Measurements from ENCODE around the gene NME3.
"Not testable (repeated sequence)": the region's sequence is repeated elsewhere in the genome, so short reads cannot be mapped to it uniquely, and the experiment has no call there.

NME3 gene

GRCh38 chr16:1745900-1746692 lies 25.2 kb downstream of the NME3 start:
- no peak for DNase-seq

- DNase-seq: no peak
Measured at GRCh38 chr16:1745181-1745899, 26.0 kb downstream of the NME3 start.

DNA sequence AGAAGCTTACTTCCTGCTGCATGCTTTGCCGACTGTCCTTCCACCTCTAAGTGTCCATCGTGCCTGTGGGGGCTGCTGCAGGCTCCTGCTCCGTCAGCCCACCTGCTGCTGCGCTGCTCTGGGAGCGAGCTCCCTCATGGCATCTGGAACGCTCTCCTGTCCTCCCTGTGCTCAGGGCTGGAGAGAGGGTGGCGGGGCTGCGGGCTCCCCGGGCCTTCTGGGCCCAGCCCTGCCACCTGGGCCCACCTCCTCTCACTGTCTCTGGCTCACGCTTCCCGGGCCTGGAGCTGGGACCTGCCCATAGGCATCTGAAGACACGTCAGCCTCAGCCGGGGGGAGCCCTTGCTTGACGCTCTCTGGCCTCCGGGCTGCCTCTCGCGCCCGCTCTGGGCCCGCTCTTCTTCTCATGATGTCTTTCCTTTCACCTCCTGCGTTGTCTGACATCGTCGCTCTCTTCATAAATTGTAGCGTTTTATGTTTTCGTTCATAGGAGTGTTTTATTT lies 27.0 kb downstream of the NME3 start:
- no peak for DNase-seq

- DNase-seq: no peak
Measured at GRCh38 chr16:1743376-1744337, 27.7 kb downstream of the NME3 start.

GRCh38 chr16:1741553-1742165 lies 29.7 kb downstream of the NME3 start:
- no peak for DNase-seq

DNA sequence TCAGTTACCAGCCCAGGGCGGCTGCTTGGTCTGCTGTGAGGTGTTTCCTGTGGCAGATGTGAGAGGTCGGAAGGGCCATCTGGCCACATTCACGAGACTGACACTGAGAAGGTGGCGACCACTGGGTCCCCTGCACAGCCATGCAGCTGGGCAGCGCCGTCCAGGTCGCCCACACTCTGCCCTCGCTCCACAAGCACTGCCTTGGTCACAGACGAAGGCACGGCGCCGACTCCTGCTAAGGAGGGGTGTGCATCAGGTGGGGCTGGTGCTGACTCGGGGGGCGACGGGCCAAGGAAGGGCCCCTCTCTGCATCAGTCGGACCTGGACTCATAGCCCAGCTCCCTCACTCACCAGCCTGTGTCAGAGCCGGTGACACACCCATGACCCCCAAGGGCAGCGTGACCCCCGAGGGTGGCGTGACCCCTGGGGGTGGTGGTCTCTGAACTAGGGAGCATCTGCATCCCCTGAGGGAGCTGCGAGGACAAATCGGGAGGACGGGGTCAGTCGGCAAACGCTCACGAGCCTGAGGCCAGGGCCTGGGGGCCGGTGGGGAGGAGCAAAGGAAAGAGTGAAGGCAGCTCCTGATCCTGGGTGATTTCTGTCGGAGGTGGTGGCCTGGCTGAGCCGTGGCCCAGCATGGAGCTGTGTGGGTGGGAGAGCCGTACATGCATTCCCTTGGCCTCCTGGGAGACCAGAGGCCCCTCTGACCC lies 30.4 kb downstream of the NME3 start:
- no peak for DNase-seq

DNA sequence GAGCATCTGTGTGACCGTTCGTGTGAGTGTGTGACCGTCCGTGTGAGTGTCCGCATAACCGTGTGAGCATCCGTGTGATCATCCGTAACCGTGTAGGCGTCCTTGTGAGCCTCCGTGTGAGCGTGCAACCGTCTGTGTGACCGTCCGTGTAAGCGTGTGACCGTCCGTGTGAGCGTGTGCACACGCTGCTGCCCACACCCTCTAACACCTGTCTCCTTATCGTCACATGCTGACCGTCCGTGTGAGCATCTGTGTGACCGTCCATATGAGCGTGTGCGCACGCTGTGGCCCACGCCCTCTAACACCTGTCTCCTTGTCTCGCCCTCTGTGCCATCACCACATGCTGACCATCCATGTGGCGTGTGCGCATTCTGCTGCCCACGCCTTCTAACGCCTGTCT lies 31.1 kb downstream of the NME3 start:
- no peak for DNase-seq

- DNase-seq: no peak
Measured at GRCh38 chr16:1734816-1735215, 36.5 kb downstream of the NME3 start.

GRCh38 chr16:1734123-1734522 lies 37.2 kb downstream of the NME3 start:
- DNase-seq: no peak

- DNase-seq: not testable (repeated sequence)
Measured at GRCh38 chr16:1732551-1732987, 38.8 kb downstream of the NME3 start.

- DNase-seq: no peak
Measured at GRCh38 chr16:1732071-1732470, 39.3 kb downstream of the NME3 start.

DNA sequence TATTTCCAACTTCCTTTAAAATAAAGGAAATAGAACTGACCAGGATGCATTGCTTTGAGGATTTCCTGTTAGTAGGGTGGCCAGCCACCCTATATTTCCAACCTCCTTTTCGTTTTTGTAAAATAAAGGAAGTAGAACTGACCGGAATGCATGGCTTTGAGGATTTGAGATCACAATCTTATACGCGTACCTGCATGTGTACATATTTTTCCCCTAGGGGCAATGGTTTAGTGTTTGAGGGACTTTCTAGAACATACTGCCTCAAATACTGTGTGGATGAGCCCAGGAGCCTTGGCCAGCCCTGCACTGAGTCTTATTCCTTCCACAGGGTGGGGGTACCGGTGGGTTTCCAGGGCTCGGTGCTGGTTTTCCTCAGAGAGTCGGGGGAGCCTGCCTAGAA lies 39.7 kb downstream of the NME3 start:
- no peak for DNase-seq

DNA sequence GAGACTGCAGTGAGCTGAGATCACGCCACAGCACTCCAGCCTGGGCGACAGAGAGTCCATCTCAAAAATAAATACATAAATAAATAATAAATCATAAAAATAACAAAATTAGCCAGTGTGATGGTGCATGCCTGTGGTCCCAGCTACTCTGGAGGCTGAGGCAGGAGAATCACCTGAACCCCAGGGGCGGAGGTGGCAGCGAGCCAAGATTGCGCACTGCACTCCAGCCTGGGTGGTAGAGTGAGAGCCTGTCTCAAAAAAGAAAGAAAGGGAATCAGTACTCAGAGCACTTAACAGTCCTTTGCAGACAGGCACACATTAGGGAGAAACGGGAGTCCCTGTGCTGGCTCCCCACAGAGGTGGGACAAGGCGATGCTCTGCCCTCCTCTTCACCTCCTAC lies 40.3 kb downstream of the NME3 start:
- no peak for DNase-seq

DNA sequence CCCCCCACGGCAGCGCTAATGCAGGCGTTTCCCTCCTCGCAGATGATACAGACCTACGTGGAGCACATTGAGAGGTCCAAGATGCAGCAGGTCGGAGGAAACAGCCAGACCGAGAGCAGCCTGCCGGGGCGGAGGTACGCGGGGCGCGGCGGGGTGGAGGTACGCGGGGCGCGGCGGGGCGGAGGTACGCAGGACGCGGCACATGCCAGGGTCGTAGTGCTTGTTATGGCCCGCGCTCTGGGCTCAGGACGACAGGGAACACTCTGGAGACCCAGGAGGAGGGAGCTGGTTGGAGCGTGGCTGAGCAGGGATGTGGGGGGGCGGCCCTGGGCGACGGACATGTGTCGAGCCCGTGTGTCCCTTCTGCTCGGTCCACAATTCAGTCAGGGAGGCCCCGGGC lies 41.9 kb downstream of the NME3 start:
- no peak for DNase-seq

GRCh38 chr16:1729026-1729425 lies 42.3 kb downstream of the NME3 start:
- no peak for DNase-seq

GRCh38 chr16:1727651-1728624 lies 43.4 kb downstream of the NME3 start:
- no peak for DNase-seq

DNA sequence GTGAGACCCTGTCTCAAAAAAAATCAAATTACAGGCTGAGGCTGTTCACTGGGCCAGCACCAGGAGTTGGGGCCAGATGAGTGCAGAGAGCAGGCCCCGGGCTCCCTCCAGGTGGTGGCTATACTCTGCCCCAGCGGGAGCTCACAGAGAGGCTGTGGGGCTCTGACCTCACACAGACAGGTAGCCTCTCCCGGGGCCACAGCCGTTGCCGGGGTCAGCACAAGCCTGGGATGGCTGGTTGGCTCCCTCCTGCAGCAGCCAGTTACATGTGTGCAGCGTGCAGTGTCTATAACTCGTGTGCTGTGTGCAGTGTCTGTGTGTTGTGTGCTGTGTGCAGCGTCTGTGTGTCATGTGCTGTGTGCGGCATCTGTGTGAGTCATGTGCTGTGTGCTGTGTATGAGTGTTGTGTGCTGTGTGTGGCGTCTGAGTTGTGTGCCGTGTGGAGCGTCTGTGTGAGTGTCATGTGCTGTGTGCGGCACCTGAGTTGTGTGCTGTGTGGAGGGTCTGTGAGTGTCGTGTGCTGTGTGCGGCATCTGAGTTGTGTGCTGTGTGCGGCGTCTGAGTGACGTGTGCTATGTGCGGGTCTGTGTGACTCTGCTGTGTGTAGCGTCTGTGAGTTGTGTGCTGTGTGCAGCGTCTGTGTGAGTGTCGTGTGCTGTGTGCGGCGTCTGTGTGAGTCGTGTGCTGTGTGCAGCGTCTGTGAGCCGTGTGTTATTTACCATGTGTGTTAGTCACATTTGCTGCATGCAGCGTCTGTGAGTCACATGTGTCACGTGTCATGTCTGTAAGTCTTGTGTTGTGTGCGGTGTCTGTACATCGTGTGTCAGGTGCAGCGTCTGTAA lies 44.5 kb downstream of the NME3 start:
- no peak for DNase-seq

- DNase-seq: no peak
Measured at GRCh38 chr16:1724491-1724890, 46.9 kb downstream of the NME3 start.

- DNase-seq: peak in 1 of 2 donors; percentile 8
Measured at GRCh38 chr16:1723450-1724147, 47.7 kb downstream of the NME3 start.

Measured in bone marrow (tissue), 2 donors.